ENCODE data around the gene UCK2.

Gene UCK2

DNA sequence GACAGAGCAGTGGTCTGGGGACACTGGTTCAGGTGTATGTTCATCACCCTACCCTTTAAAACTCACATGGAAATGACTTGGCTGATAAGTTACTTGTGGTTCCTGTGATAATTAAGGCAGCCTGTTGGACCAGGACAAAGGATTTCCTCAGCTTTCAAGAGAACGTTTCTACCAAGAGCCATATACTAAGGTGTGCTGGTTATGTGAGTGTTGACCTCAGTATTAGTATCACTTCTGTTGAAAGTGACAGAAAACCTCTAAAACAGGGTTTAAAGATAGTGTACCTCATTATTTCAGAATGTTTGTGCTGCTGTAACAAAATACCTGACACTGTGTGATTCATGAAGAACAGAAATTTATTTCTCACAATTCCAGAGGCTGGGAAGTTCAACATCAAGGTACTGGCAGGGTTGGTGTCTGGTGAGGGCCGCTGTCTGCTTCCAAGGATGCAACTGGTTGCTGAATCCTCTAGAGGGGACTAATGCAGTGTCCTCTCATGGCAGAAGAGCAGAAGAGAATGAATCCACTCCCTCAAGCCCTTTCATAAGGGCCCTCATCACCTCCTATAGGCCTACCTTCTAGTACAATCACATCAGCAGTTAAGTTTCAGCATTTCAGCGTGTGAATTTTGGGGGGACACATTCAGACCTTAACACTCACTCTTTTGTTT is 54.9 kb downstream of the UCK2 start:
- no peak for DNase-seq

DNA sequence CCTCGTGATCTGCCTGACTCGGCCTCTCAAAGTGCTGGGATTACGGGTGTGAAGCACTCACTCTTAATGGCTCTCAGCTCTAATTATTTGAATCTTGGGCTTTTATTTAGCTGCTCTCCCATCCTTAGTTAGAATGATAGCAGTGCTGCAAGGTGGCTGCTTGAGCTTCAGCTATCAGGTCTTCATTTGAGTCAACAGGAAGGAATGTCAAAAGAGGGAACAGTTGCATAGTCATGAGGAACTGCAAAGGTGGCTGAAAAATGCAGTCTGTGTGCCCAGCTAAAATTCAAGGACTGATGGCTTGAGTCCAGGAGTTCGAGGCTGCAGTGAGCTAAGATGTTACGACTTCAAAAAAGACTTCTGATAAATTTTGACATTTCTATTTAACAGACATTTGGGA is 55.6 kb downstream of the UCK2 start:
- no peak for DNase-seq

DNA sequence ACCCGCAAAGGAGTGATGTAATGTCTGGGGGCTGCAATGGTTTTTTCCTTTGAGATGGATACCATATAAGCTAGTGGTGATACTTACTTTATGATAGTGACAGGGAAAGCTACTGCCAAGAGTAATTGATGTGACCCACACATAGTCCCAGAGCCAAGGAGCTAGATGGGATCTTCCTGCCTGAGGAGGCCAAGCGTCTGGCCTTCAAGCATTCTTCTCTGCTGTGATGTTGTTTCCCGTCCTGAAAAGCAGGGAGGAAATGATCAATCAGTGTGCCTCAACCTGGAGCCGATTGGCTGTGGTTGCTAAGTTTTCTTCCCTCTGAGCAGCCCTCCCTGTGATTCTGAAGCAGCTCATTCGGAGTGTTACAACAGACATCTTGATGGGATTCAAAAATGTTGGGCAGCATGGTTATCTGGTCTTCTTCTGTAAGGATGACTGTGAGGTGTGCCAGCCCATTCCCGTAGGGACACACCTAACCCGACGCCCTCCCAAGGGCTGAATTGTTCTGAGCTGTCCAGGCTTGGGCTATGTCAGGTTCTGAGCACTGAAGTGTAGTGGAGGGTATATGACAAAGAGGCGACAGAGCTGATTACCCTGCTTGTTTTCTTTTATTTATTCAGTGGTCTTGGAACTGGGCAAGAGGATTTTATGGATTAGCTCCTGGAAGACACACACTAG is 56.7 kb downstream of the UCK2 start:
- DNase-seq, result no peak

DNA sequence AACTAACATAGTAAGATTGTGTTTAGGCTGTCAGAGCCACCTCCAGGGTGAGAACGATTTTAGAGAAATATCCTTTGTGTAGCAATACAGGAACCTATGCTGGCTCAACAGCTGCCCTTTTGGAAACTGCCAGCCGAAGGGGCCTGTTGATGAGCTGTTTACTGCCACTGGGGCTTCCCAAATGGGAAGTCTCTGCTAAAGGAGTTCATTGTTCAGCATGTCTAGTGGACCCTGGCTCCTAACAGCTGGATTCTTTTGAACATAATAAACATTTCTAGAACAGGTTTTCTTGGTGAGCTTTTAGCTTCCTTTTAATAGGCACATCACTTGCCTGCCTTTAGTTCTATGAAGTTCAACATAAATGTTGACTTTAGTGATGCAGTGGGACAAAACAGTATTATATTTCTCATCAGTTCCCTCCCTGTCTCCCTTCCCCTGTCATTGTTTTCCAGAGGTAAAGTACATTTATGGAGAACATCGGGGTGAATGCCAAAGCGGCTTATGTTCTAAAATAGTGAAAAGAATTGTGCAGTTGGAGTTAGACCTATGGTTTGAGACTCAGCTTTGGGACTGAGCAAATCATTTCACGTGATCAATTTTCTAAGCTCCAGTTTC is 57.4 kb downstream of the UCK2 start:
- DNase-seq, result no peak

DNA sequence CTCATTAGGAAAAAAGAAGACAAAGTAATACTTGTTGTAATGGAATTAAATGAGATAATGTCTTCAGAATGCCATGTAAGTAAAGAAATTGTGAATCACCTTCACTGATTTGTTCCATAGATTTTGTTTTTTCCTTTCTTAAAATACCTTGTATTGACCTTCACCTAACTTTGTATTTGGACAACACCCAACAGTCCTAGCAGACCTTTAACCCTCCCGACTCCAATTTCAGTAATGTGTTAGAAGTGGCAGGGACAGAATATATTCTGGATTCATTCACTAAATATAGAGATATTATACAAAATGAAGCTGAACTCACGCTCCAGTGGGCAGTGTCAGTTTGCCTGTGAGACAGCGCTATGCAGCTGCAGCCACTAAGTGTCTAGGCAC is 57.9 kb downstream of the UCK2 start:
- no peak for DNase-seq

DNA sequence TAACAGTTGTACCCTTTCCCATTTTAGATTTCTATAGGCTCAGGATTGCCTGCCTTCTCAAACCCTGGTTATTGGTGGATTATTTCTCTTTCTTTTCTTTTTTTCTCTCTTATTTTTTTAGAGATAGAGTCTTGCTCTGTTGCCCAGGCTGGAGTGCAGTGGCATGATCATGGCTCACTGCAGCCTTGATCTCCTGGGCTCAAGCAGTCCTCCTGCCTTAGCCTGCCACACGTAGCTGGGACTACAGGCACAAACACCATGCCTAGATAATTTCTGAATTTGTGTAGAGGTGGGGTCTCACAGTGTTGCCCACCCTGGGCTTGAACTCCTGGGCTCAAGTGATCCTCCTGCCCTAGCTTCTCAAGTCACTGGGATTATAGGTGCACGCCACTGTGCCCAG is 58.8 kb downstream of the UCK2 start:
- no peak for DNase-seq

DNA sequence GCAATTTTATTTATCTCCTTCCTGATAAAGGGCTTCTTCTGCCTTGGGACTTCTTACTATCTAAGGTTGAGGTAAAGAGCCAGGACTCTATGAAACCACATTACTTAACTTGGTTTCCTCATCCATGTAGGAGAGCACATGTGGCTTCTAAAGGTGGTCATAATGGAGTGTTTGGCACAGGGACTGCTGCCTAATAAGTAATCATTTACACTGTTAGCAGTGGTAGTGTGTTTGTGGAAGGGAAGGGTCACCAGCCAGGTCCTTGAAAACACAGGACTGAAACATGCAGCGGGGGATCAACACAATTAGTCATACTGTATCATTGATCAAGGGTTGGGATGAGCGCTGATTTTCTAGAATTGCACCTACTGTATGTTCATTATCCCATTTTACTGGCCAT is 59.6 kb downstream of the UCK2 start:
- DNase-seq, result no peak

DNA sequence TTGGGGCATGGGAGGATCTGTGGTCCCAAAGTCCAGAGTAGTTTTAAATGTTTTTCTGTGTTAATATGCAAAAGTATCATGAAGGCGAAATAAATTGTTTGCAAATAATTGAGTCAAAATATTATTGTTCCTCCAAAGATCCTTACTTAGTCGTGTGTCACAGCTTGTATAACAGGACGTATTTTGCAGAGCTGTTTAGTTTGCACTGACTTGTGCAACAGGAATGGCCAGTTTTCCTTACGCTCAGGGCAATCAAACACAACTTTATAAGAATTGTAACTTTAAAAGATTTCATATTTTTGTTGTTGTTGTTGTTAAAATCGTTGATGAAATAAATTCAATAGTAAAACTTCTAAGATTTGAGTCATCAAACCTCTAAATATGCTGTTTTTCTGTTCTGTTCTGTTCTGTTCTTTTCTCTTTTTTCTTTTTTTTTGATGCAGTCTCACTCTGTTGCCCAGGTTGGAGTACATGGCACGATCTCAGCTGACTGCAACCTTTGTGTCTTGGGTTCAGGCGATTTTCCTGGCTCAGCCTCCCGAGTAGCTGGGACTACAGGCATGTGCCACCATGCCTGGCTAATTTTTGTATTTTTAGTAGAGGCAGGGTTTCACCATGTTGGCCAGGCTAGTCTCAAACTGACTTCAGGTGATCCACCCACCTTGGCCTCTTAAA is 60.6 kb downstream of the UCK2 start:
- DNase-seq, result no peak

DNA sequence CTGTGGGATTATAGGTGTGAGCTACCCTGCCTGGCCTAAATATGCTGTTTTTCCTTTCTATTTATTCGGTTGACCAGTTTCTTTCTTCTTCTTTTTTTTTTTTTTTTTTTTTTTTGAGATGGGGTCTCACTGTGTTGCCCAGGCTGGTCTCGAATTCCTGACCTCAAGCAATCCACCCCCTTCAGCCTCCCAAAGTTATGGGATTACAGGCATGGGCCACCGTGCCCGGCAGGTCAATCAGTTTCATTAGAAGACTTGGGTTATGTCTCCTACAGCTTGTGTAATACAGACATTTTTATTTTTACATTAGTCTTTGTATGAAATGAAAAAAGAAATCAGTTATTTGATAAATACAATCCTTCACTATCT is 61.1 kb downstream of the UCK2 start:
- DNase-seq, result no peak

DNA sequence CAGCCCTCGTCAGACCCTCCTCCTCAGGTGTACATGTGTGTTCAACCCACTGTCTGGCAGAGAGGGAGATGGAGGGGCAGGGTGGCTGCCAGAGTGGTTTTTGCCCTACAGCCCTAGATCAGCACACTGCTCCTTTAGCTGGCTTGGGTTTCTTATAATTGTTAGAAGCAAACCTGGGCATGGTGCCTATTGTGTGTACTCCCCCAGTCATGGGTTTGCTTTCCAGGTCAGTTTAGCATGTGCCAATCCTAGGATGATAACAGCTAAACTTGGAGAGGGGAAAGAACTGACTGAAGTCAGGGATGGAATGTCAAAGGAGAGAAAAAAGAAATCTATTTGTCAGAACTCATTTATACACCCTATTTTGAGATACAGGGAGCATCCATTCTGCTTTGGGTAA is 63.3 kb downstream of the UCK2 start:
- DNase-seq, result no peak

DNA sequence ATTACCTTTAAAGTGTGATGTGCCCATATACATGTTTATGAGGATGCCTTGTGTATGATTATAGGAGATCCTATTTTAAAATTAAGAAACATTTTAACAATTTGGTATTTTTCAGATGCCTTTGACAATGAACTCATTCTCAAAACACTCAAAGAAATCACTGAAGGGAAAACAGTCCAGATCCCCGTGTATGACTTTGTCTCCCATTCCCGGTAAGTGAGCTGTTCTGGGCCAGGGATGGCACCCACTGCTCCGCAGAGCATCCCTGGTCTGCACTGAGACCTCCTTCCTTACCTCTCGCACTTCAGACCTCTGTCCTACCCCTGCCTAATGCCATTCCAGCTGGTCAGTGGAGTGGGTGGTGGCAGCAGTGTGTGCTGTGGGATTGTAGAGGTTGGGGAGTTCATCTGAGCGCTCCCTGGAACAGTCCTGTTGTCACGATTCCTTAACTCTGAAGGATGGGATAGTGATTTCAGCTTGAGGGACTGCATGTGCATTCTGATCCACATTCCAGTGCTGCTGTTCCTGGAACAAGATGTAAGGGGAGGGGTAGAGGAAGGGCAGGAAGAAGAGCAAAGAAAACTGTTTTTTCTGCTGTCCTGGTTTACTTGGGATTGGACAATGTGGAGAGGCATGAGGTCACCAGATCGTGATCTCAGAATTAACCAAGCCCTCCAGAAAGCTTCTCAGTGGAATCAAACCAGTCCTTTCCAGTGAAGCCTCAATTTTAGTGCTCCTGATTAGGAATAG is 63.9 kb downstream of the UCK2 start:
- DNase-seq, result no peak

DNA sequence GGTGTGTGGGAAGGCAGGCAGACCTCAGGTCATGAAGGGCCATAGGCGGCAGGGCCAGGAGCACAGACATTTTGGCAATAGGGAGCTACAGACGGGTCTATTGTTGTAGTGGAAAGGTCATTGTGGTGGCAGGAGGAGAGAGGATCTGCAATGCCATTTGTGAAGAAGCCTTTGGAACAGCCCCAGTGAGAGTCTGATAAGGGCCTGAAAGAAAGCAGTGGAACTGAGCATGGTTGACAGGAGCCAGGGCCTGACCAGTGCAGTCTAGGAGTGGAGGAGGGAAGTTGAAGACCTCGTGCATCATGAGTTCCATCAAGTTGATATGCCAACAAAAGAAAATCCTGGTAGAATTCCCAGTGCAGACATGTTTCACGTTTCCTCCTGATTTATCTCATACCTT is 65.5 kb downstream of the UCK2 start:
- DNase-seq, result no peak

DNA sequence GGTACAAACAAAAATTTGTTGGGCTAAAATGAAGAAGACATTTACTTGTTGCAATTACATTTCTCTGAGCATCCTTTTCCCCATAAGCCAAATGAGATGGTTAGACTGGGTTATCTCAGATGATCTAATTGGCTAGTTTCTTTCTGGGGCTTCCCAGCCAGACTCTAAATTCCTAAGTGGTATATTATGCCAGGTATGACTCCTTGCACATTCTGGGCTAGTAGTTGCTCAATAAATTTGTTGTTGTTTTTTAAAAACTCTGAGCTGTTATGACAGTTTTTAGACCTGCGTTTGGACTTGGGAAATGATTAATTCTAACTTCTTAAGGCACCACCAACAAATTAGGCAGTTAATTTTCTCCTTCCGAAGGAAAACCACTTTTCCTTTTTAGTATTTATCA is 66.1 kb downstream of the UCK2 start:
- DNase-seq, result no peak

DNA sequence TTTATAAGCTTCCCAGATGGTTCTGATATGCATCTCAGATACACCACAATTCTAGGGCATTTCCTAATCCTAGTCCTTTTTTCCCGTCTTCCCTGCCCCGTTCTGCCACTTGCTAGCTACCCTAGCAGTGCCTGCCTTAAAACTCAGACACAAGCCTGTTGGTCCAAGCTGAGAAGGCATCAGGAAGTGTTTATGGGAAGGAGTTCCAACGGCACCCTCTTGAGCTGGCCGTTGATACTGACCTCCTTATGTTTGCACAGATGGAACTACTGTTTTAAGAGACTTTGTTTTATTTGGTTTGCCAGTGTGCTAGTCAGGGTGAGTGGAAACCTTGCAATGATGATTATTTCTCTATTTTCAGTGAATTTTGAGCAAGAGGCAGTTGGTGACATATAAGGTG is 67.2 kb downstream of the UCK2 start:
- DNase-seq, result no peak

DNA sequence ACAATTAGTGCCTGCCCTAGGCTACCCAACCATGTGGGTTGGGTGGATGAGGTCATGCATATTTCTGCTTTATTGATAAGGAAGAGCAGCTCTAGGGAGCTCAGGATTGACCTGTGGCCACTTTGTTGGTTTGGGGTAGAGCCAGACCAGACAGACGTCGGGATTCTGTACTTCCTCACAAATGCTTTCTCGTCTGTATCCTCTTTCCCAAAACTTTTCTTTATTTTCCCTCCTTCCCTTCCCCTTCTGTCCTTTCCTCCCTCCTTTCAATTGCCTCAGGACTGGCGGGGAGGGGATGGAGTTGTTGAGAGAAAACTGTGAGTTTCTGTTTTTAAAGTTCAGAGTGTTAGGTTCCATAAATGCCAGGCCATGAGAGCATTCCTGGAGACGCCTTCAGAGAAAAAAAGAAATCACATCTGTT is 68.0 kb downstream of the UCK2 start:
- DNase-seq, result no peak

DNA sequence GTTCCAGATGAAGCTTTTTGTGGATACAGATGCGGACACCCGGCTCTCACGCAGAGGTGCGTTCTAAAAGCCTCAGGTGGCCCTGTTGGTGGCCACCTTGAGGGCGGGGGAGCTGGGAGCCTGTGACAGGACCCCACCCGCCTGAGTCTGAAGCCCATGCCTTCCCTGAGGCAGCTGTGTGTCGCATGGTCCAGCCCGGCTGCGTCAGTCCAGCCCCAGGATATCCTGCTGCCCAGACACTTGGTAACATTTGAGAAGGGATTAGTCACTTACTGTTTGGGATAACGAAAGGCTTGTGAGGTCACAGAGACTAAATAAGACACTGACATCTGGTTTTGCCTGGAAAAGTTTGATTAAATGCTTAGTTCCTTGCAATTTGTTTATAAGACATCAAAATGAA is 68.9 kb downstream of the UCK2 start:
- no peak for DNase-seq

DNA sequence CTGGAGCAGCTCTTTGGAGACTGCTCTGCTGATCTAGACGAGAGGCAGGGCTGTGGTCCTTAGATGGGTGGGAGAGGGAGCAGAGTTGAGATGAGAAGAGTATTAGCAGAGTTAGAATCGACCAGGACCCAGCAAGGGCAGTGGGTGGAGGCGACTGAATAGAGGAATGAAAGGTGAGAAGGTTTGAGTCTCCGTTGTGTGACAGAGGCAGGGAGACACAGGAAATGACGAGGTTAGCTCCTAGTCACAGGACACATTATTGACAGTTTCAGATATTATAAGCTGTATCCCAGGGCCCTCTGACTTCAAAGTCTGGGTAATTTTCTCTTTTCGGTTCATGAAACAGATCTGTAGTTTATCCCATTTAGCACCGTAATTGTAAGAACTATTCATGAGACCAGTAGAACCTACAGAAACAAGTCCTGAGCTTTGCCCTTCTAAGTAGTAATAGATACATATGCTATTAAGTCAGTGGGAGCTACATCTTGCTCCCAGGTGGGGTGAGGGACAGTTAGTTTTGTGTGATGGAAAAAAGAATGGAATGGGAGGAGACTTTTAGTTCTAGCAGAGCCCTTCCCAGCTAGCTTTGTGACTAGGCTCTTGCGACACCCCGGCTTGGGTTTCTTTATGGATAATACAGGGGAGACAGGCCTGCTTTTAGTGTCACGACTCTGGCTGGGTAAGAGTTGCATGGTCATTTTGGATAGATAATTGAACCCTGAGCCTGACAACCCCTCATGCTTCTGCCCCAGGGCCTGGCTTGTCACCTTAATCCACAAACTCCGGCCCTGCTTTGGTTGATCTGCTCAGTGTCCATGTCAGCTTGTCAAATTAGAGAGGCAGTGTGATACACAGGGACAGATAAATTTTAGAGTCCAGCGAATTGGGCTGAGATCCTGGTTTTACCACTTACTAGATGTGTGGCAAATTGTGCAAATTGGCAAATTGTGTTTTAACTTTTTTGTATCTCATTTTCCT is 70.2 kb downstream of the UCK2 start:
- DNase-seq, result no peak

DNA sequence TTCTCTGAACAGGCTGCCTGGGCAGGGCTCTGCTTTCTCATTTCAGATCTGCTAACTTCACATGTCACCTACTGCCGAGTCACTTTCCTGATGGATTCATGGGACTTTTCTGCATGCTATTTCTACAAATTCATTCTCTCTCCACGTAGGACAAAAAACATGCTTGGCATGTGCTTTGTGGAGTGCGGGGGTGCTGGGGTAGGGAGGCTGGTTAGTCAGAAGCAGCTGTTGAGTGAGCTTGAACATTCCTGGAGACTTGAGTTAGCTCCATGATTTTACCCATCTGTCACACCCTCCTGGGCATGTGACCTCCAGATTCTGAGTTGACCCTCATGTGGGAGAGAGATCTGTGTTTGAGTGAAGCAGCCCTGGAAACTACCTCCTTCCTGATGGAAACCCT is 71.4 kb downstream of the UCK2 start:
- DNase-seq, result no peak

DNA sequence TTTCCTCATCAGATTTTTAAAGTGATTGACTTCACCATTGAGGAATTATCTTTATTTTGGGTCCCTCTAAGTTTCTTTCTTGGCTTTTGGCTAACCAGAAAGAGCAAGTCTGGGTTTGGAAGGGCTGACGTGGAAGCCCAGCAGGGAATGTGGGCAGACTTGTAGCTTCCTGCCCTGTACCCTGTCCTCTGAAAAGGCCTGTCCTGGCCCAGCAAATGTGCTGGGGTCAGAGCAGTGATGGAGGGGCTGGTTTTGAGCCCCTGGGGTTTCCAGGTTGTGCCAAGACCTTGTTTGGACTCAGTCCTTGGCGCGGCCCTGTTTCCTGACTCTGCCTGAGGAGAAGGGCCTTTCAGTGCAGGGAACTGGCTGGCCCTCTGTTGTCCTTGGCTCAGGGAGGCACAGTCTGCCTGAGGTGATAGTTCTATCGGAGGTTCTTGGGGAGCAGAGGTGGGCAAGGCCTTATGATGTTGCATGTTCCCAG is 72.1 kb downstream of the UCK2 start:
- DNase-seq, result no peak

DNA sequence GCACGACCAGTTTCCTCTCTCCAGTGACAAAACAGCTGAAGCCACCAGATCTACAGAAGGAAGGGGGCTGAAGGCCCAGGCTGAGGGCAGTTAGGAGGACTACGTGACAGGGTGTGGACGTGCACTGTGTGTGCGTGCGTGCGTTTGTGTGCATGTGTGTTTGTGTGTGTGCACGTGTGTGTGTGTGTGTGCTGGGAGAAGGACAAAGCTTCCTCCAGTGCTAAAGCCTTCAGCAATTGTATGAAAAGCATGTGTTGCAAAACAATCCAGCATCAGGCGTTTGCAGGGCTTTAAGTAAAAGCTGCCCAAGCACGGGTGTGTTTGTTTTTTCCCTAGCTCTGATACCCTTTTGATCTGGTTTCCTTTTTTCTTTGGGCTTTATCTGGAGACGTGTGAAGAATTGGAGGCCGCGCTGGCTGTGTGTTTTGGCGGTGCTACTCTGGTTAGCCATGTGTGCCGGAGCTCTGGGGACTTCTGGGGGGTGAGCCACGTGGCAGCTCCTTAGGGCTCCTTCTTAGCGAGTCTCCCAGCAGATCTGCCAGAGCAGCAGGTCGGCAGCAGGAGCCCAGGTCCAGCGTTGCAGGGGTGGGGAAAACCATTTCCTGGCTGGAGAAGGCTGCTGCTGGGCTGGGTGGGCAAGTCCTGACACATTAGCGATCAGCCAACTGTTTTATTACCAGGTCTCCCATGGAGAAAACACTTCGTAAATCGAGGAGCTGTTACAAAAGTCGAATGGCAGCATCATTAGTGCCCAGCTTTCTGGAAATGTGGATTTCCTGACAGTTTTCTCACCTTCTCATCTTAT is 73.4 kb downstream of the UCK2 start:
- no peak for DNase-seq

DNA sequence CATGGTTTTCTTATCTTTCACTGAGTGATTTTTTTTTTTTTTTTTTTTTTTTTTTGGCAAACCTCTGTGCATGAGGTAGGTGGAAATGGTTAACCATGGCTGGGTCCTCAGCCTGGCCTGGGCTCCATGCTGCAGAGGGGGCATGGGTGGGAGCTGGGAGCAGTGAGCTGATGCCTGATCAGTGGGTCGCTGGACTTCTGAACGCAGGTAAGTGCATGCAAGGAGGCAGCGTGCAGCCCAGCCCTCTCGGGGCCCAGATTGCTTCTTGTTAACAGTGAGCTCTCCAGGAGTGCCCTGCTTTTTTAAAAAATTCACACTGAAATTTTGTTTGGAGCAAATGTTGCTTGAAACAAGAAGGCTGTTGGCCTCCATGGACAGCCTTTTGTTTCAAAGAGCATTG is 75.2 kb downstream of the UCK2 start:
- DNase-seq, result no peak

Measured in activated CD4-positive, alpha-beta T cell treated with anti-CD3 and anti-CD28 coated beads, Interleukin-2, amount 50 U/mL, for 1 hour (primary cell).